Stimulated activated CD4-positive, alpha-beta T cell treated with anti-CD3 and anti-CD28 coated beads, Interleukin-1b, Interleukin-23, amount 100 ng/mL, for 48 hours (primary cell): ENCODE data around the gene MSI2.

Source experiments
- DNase-seq: peaks from one replicate; pipeline ENCODE4 v3.0.0-alpha.2; 2020

Gene MSI2

GRCh38 chr17:57631871-57632270 lies 375.5 kb downstream of the MSI2 start:
- no peak for DNase-seq

GRCh38 chr17:57632294-57632693 lies 376.0 kb downstream of the MSI2 start:
- no peak for DNase-seq

GRCh38 chr17:57633236-57633635 lies 376.9 kb downstream of the MSI2 start:
- no peak for DNase-seq

GRCh38 chr17:57634713-57635465 lies 378.6 kb downstream of the MSI2 start:
- no peak for DNase-seq

GRCh38 chr17:57636274-57636673 lies 380.0 kb downstream of the MSI2 start:
- no peak for DNase-seq

- DNase-seq = no peak
Observed at GRCh38 chr17:57636985-57637665, 380.8 kb downstream of the MSI2 start.

GRCh38 chr17:57637666-57638010 lies 381.3 kb downstream of the MSI2 start:
- no peak for DNase-seq

- DNase-seq = no peak
Observed at GRCh38 chr17:57638284-57638683, 382.0 kb downstream of the MSI2 start.

- DNase-seq = no peak
Observed at GRCh38 chr17:57639381-57639780, 383.1 kb downstream of the MSI2 start.

GRCh38 chr17:57640079-57640478 lies 383.8 kb downstream of the MSI2 start:
- DNase-seq = no peak

GRCh38 chr17:57641761-57642160 lies 385.4 kb downstream of the MSI2 start:
- DNase-seq = no peak

- DNase-seq = no peak
Observed at GRCh38 chr17:57643062-57643461, 386.7 kb downstream of the MSI2 start.

GRCh38 chr17:57644326-57644725 lies 388.0 kb downstream of the MSI2 start:
- no peak for DNase-seq

GRCh38 chr17:57645950-57646665 lies 389.8 kb downstream of the MSI2 start:
- peak; percentile 22 for DNase-seq

- no peak for DNase-seq
Observed at GRCh38 chr17:57648720-57649119, 392.4 kb downstream of the MSI2 start.

GRCh38 chr17:57649191-57649590 lies 392.9 kb downstream of the MSI2 start:
- DNase-seq = no peak

GRCh38 chr17:57649731-57650484 lies 393.6 kb downstream of the MSI2 start:
- no peak for DNase-seq

GRCh38 chr17:57650548-57650947 lies 394.2 kb downstream of the MSI2 start:
- DNase-seq = no peak

GRCh38 chr17:57651451-57651850 lies 395.1 kb downstream of the MSI2 start:
- DNase-seq = no peak

GRCh38 chr17:57651996-57652395 lies 395.7 kb downstream of the MSI2 start:
- no peak for DNase-seq

- DNase-seq = no peak
Observed at GRCh38 chr17:57652811-57653210, 396.5 kb downstream of the MSI2 start.

- DNase-seq = no peak
Observed at GRCh38 chr17:57653279-57653678, 397.0 kb downstream of the MSI2 start.

GRCh38 chr17:57654040-57654775 lies 397.9 kb downstream of the MSI2 start:
- no peak for DNase-seq
